ENCODE measurements around the gene BCL11B. TPM values are rescaled to one million over a fixed set of nuclear protein-coding genes. Genes with fewer than 3 reads are reported as not detected.

BCL11B gene
- total and polyA plus RNA-seq, 4 donors: 0.04 to 0.42 (median 0.16) TPM

DNA sequence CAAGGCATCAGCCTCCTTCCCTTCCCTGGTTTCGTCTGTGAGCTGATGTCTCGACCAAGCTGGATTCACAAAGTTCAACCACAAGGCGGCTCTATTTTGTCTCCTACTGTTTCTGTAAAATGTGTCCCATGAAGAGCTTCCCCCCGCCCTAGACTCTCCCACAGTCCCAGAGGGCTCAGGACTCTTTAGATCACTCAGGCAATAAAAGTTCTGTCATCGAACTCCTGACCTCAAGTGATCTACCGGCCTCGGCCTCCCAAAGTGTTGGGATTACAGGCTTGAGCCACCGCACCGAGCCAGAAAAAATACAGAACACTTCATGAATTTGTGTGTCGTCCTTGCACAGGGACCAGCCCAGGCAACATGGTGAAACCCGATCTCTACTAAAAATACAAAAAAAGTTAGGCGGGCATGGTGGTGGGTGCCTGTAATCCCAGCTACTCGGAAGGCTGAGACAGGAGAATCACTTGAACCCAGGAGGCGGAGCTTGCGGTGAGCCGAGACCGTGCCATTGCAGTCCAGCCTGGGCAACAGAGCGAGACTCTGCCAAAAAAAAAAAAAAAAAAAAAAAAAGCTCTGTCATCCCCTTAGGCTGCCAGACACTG lies 149.4 kb downstream of the BCL11B start:
- Histone ChIP-seq H3K4me1 (ENCODE audit: control insufficient read depth in 4 of 4, insufficient read depth in 4 of 4, low read length in 3 of 4) (peaks cover 0 to 2% (median 0%) of the 10 kb centered on the region in 4 donors), H3K36me3 (ENCODE audit: control insufficient read depth in 4 of 4, insufficient read depth in 3 of 4, low read depth in 1 of 4, low read length in 3 of 4) (no peaks in the 10 kb centered on the region), H3K27me3 (ENCODE audit: control insufficient read depth in 4 of 4, insufficient read depth in 4 of 4, low read length in 3 of 4) (peaks cover 0 to 6% (median under 1%) of the 10 kb centered on the region in 4 donors), H3K9me3 (ENCODE audit: control insufficient read depth in 4 of 4, low read length in 3 of 4) (no peaks in the 10 kb centered on the region), H3K9ac (ENCODE audit: low read depth in 1 of 2, low read length in 2 of 2) (no peak overlapping the region), H3K27ac (ENCODE audit: low read depth in 1 of 2, low read length in 2 of 2) (no peak overlapping the region), H3K4me3 (ENCODE audit: low read depth in 1 of 3, low read length in 3 of 3) (no peak overlapping the region)
- DNase-seq (ENCODE audit: low spot score): no peak
- WGBS: 80% methylated on average over 18 of the region's 18 CpGs
- no peak for TF ChIP-seq FOXA1 (IDR thresholded peaks at IDR 0.05)
- TF ChIP-seq GABPA (IDR thresholded peaks at IDR 0.05 in 1 of 2, conservative IDR thresholded peaks at IDR 0.05 in 1 of 2): no peak
- TF ChIP-seq RXRA (IDR thresholded peaks at IDR 0.05): no peak
- TF ChIP-seq YY1 (IDR thresholded peaks at IDR 0.05): no peak
- TF ChIP-seq, protein P1, sequence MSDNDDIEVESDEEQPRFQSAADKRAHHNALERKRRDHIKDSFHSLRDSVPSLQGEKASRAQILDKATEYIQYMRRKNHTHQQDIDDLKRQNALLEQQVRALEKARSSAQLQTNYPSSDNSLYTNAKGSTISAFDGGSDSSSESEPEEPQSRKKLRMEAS (IDR thresholded peaks at IDR 0.05): no peak
- TF ChIP-seq HNF4A (conservative IDR thresholded peaks at IDR 0.05): no peak
- TF ChIP-seq FOXA2 (IDR thresholded peaks at IDR 0.05): no peak
- TF ChIP-seq, protein P2, sequence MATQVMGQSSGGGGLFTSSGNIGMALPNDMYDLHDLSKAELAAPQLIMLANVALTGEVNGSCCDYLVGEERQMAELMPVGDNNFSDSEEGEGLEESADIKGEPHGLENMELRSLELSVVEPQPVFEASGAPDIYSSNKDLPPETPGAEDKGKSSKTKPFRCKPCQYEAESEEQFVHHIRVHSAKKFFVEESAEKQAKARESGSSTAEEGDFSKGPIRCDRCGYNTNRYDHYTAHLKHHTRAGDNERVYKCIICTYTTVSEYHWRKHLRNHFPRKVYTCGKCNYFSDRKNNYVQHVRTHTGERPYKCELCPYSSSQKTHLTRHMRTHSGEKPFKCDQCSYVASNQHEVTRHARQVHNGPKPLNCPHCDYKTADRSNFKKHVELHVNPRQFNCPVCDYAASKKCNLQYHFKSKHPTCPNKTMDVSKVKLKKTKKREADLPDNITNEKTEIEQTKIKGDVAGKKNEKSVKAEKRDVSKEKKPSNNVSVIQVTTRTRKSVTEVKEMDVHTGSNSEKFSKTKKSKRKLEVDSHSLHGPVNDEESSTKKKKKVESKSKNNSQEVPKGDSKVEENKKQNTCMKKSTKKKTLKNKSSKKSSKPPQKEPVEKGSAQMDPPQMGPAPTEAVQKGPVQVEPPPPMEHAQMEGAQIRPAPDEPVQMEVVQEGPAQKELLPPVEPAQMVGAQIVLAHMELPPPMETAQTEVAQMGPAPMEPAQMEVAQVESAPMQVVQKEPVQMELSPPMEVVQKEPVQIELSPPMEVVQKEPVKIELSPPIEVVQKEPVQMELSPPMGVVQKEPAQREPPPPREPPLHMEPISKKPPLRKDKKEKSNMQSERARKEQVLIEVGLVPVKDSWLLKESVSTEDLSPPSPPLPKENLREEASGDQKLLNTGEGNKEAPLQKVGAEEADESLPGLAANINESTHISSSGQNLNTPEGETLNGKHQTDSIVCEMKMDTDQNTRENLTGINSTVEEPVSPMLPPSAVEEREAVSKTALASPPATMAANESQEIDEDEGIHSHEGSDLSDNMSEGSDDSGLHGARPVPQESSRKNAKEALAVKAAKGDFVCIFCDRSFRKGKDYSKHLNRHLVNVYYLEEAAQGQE (IDR thresholded peaks at IDR 0.05): no peak
- TF ChIP-seq EGR1 (IDR thresholded peaks at IDR 0.05; ENCODE audit: low read depth in 2 of 2): no peak
- no peak for TF ChIP-seq HNF4G (IDR thresholded peaks at IDR 0.05)
- TF ChIP-seq, protein P3, sequence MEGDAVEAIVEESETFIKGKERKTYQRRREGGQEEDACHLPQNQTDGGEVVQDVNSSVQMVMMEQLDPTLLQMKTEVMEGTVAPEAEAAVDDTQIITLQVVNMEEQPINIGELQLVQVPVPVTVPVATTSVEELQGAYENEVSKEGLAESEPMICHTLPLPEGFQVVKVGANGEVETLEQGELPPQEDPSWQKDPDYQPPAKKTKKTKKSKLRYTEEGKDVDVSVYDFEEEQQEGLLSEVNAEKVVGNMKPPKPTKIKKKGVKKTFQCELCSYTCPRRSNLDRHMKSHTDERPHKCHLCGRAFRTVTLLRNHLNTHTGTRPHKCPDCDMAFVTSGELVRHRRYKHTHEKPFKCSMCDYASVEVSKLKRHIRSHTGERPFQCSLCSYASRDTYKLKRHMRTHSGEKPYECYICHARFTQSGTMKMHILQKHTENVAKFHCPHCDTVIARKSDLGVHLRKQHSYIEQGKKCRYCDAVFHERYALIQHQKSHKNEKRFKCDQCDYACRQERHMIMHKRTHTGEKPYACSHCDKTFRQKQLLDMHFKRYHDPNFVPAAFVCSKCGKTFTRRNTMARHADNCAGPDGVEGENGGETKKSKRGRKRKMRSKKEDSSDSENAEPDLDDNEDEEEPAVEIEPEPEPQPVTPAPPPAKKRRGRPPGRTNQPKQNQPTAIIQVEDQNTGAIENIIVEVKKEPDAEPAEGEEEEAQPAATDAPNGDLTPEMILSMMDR (IDR thresholded peaks at IDR 0.05; ENCODE audit: low read depth, low read length, missing input control): no peak
- TF ChIP-seq, protein P4, sequence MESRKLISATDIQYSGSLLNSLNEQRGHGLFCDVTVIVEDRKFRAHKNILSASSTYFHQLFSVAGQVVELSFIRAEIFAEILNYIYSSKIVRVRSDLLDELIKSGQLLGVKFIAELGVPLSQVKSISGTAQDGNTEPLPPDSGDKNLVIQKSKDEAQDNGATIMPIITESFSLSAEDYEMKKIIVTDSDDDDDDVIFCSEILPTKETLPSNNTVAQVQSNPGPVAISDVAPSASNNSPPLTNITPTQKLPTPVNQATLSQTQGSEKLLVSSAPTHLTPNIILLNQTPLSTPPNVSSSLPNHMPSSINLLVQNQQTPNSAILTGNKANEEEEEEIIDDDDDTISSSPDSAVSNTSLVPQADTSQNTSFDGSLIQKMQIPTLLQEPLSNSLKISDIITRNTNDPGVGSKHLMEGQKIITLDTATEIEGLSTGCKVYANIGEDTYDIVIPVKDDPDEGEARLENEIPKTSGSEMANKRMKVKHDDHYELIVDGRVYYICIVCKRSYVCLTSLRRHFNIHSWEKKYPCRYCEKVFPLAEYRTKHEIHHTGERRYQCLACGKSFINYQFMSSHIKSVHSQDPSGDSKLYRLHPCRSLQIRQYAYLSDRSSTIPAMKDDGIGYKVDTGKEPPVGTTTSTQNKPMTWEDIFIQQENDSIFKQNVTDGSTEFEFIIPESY (IDR thresholded peaks at IDR 0.05): no peak
- TF ChIP-seq, protein P5, sequence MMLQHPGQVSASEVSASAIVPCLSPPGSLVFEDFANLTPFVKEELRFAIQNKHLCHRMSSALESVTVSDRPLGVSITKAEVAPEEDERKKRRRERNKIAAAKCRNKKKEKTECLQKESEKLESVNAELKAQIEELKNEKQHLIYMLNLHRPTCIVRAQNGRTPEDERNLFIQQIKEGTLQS (IDR thresholded peaks at IDR 0.05): no peak
- no peak for TF ChIP-seq NR2F2 (IDR thresholded peaks at IDR 0.05)
- TF ChIP-seq RAD21 (IDR thresholded peaks at IDR 0.05): no peak

Measured in liver (tissue), 9 donors.